Left renal cortex interstitium (tissue), 4 donors: ENCODE data around the gene MDC1. TPM values are rescaled to one million over a fixed set of nuclear protein-coding genes. Genes with fewer than 3 reads are reported as not detected.

Source experiments
- polyA plus RNA-seq, 4 donors: library from polyadenylated mRNA; unstranded; fragments of 120-200 nt; gene quantifications; one replicate each; pipeline ENCODE4 v1.2.1, GENCODE V29; 2013; ENCODE audit not compliant: insufficient read length in 4 of 4

The MDC1 gene
- polyA plus RNA-seq, 4 donors, result 32.7 to 55.5 (median 43.6) TPM

Other genes with a start within 250 kb of the MDC1 start
- gene HLA-E, start 227.8 kb downstream of the MDC1 start, polyA plus RNA-seq, result 100 to 1,000 TPM in 3 of 4 donors, 10 to 100 TPM in 1; 94.3 to 137 (median 116) TPM
- 100 to 1,000 TPM in 2 of 4 donors, 10 to 100 TPM in 2; 82.4 to 106 (median 101) TPM for gene GNL1, start 160.8 kb downstream of the MDC1 start, polyA plus RNA-seq
- gene PRR3, start 160.0 kb downstream of the MDC1 start, polyA plus RNA-seq, result 10 to 100 TPM; 26.7 to 41.2 (median 34.1) TPM
- gene ABCF1, start 145.8 kb downstream of the MDC1 start, polyA plus RNA-seq, result 10 to 100 TPM; 66.8 to 79.0 (median 71.5) TPM
- 10 to 100 TPM; 48.9 to 65.6 (median 52.5) TPM for gene PPP1R10, start 100.0 kb downstream of the MDC1 start, polyA plus RNA-seq
- gene MRPS18B, start 99.4 kb downstream of the MDC1 start, polyA plus RNA-seq, result 10 to 100 TPM; 58.9 to 66.8 (median 62.2) TPM
- 10 to 100 TPM; 26.8 to 67.5 (median 48.3) TPM for gene ATAT1, start 90.4 kb downstream of the MDC1 start, polyA plus RNA-seq
- 10 to 100 TPM; 18.1 to 28.9 (median 24.8) TPM for gene C6orf136, start 70.1 kb downstream of the MDC1 start, polyA plus RNA-seq
- gene DHX16, start 44.3 kb downstream of the MDC1 start, polyA plus RNA-seq, result 10 to 100 TPM; 38.7 to 54.4 (median 44.6) TPM
- 10 to 100 TPM; 32.3 to 40.7 (median 37.6) TPM for gene PPP1R18, start 30.6 kb downstream of the MDC1 start, polyA plus RNA-seq
- gene NRM, start 26.3 kb downstream of the MDC1 start, polyA plus RNA-seq, result 10 to 100 TPM; 30.0 to 44.4 (median 36.6) TPM
- 1,000 to 10,000 TPM; 1,069 to 1,330 (median 1,244) TPM for gene TUBB, start 3.1 kb upstream of the MDC1 start, polyA plus RNA-seq
- gene FLOT1, start 25.4 kb upstream of the MDC1 start, polyA plus RNA-seq, result 100 to 1,000 TPM; 141 to 148 (median 146) TPM
- gene IER3, start 27.3 kb upstream of the MDC1 start, polyA plus RNA-seq, result 10 to 100 TPM; 19.0 to 29.8 (median 22.9) TPM
- 100 to 1,000 TPM; 141 to 222 (median 177) TPM for gene DDR1, start 167.2 kb upstream of the MDC1 start, polyA plus RNA-seq
- 10 to 100 TPM; 35.3 to 60.7 (median 45.6) TPM for gene GTF2H4, start 190.9 kb upstream of the MDC1 start, polyA plus RNA-seq
- 10 to 100 TPM; 28.6 to 54.8 (median 40.8) TPM for gene VARS2, start 197.0 kb upstream of the MDC1 start, polyA plus RNA-seq
- gene SFTA2, start 214.9 kb upstream of the MDC1 start, polyA plus RNA-seq, result 1 to 10 TPM in 3 of 4 donors, under 1 TPM in 1; 0.95 to 1.3 (median 1.1) TPM
- gene MUCL3, start 223.7 kb upstream of the MDC1 start, polyA plus RNA-seq, result under 1 TPM in 3 of 4 donors, not detected in 1; 0.07 to 0.13 (median 0.13) TPM